Astrocyte (in vitro differentiated cells and primary cell): ENCODE results near the gene PPP1R26.

ENCODE experiments used
- EZH2 ChIP-seq: IDR thresholded peaks from 2 replicates; pipeline ENCODE4 v1.6.1; 2012; ENCODE audit warnings: mild to moderate bottlenecking, low read length, inconsistent platforms; ENCODE audit not compliant: insufficient read depth
- TF ChIP-seq, protein P1 (sequence below): IDR thresholded peaks from 2 replicates; pipeline ENCODE4 v1.5.1; 2011; ENCODE audit warnings: low read depth, mild to moderate bottlenecking, inconsistent platforms, low read length, moderate library complexity; ENCODE audit not compliant: insufficient read depth

DNA sequence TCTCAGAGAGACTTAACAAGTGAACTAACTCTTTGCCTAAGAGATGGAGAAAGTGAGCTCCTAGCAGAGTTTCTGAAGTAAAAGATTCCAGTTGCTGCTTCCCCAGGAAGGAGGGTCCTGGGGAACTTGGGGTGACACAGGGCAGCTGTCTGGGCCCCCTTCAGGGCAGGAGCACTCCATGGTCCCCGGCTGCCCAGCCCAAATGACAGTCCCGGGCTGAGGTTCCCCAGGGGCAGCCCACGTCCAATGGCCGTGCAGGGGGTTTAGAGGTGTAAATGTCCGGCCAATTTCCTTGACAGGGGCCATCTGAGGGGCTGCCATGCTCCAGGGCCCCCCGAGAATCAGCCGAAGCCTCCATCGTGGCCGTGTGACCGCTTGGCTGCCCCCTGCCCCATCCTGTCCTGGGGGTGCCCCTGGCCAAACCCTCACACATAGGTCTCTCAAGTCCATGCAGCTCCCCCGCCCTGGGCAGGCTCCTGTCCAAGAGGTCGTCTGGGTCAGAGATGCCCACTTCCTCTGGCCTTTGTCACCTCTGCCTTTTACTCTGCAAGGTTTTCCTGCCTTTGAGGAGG, 5.5 kb upstream of the PPP1R26 start:
- TF ChIP-seq, protein P1, sequence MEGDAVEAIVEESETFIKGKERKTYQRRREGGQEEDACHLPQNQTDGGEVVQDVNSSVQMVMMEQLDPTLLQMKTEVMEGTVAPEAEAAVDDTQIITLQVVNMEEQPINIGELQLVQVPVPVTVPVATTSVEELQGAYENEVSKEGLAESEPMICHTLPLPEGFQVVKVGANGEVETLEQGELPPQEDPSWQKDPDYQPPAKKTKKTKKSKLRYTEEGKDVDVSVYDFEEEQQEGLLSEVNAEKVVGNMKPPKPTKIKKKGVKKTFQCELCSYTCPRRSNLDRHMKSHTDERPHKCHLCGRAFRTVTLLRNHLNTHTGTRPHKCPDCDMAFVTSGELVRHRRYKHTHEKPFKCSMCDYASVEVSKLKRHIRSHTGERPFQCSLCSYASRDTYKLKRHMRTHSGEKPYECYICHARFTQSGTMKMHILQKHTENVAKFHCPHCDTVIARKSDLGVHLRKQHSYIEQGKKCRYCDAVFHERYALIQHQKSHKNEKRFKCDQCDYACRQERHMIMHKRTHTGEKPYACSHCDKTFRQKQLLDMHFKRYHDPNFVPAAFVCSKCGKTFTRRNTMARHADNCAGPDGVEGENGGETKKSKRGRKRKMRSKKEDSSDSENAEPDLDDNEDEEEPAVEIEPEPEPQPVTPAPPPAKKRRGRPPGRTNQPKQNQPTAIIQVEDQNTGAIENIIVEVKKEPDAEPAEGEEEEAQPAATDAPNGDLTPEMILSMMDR = no peak
- no peak for TF ChIP-seq EZH2
